Neural progenitor cell (in vitro differentiated cells): ENCODE measurements around the gene HNRNPAB. TPM values are rescaled to one million over a fixed set of nuclear protein-coding genes. Genes with fewer than 3 reads are reported as not detected.

Experiments used
- DNase-seq: peaks from one replicate; pipeline ENCODE4 v3.0.0-alpha.2; 2016; ENCODE audit warnings: low spot score
- H2AFZ ChIP-seq: fragments of 200-600 bp; sonication (generic); replicated peaks from 2 replicates; pipeline ENCODE4 v1.6.1; 2016; ENCODE audit warnings: antibody characterized with exemption
- H3F3A ChIP-seq: fragments of 200-600 bp; sonication (generic); 2 replicates; pipeline ENCODE4 v1.6.1; 2016; ENCODE audit warnings: antibody characterized with exemption, low read depth
- H3K27ac ChIP-seq: fragments of 200-600 bp; sonication (generic); 2 replicates; pipeline ENCODE4 v1.5.1; 2016; ENCODE audit warnings: mild to moderate bottlenecking
- H3K27me3 ChIP-seq: fragments of 200-600 bp; sonication (generic); 2 replicates; pipeline ENCODE4 v1.6.1; 2016; ENCODE audit warnings: mild to moderate bottlenecking, moderate library complexity
- H3K36me3 ChIP-seq: fragments of 200-600 bp; sonication (generic); 2 replicates; pipeline ENCODE4 v1.5.1; 2016
- H3K4me1 ChIP-seq: fragments of 200-600 bp; sonication (generic); 2 replicates; pipeline ENCODE4 v1.6.1; 2016; ENCODE audit warnings: mixed run types
- H3K4me2 ChIP-seq: fragments of 200-600 bp; sonication (generic); 2 replicates; pipeline ENCODE4 v1.6.1; 2016
- H3K4me3 ChIP-seq: fragments of 200-600 bp; sonication (generic); 2 replicates; pipeline ENCODE4 v1.5.1; 2016
- H3K79me2 ChIP-seq: fragments of 200-600 bp; sonication (generic); 2 replicates; pipeline ENCODE4 v1.6.1; 2016; ENCODE audit warnings: low read depth
- H3K9ac ChIP-seq: fragments of 200-600 bp; sonication (generic); 2 replicates; pipeline ENCODE4 v1.6.1; 2016
- H3K9me3 ChIP-seq: fragments of 200-600 bp; sonication (generic); 2 replicates; pipeline ENCODE4 v1.5.1; 2016; ENCODE audit warnings: low read depth
- H4K20me1 ChIP-seq: fragments of 200-600 bp; sonication (generic); 2 replicates; pipeline ENCODE4 v1.6.1; 2016; ENCODE audit warnings: low read depth
- H3K27ac Mint-ChIP-seq: 3 replicates; pipeline ENCODE4 v1.8.0; 2021; ENCODE audit warnings: mixed read lengths
- H3K27me3 Mint-ChIP-seq: 2 replicates; pipeline ENCODE4 v1.8.0; 2022; ENCODE audit warnings: low read depth, mild to moderate bottlenecking, inconsistent platforms, moderate library complexity, mixed read lengths; ENCODE audit not compliant: insufficient read depth
- H3K36me3 Mint-ChIP-seq: 3 replicates; pipeline ENCODE4 v1.8.0; 2021; ENCODE audit warnings: mixed read lengths
- H3K4me1 Mint-ChIP-seq: 3 replicates; pipeline ENCODE4 v1.8.0; 2021; ENCODE audit warnings: mixed read lengths
- H3K4me3 Mint-ChIP-seq: 3 replicates; pipeline ENCODE4 v1.8.0; 2021; ENCODE audit warnings: mild to moderate bottlenecking, moderate library complexity, mixed read lengths
- H3K9me3 Mint-ChIP-seq: 3 replicates; pipeline ENCODE4 v1.8.0; 2020; ENCODE audit warnings: mixed read lengths
- EZH2 ChIP-seq: fragments of 200-600 bp; sonication (generic); IDR thresholded peaks from 2 replicates; pipeline ENCODE4 v1.6.1; 2017; ENCODE audit warnings: antibody characterized with exemption, mild to moderate bottlenecking, moderate library complexity
- EZH2phosphoT487 ChIP-seq: fragments of 200-600 bp; sonication (generic); IDR thresholded peaks from 2 replicates; pipeline ENCODE4 v1.6.1; 2017; ENCODE audit warnings: antibody characterized with exemption
- total RNA-seq: library from RNA; depleted of rRNA; stranded (reverse); fragments of >200 nt; gene quantifications from 2 replicates; pipeline ENCODE4 v1.2.3, GENCODE V29; 2015; ENCODE audit warnings: low replicate concordance
- TF ChIP-seq, protein P1 (sequence below): fragments of 200-600 bp; sonication (generic); IDR thresholded peaks from 2 replicates; pipeline ENCODE4 v1.5.1; 2017; ENCODE audit warnings: antibody characterized with exemption, mild to moderate bottlenecking

HNRNPAB gene
- total RNA-seq, 1 donor from 2014 or later, result 195 TPM

- Histone ChIP-seq H3K36me3 (no peaks in the 10 kb centered on the region), H3K9me3 (no peaks in the 10 kb centered on the region), H3K79me2 (no peaks in the 10 kb centered on the region), H3K27ac (no peak overlapping the region), H3K4me2 (no peak overlapping the region), H3K4me3 (no peak overlapping the region), H2AFZ (no peak overlapping the region), H4K20me1 (no peaks in the 10 kb centered on the region), H3K9ac (no peak overlapping the region), H3F3A (peaks cover 17% of the 10 kb centered on the region), H3K4me1 (peaks cover 14% of the 10 kb centered on the region), H3K27me3 (no peaks in the 10 kb centered on the region)
- Mint-ChIP-seq H3K27me3 (peaks cover 10% of the 10 kb centered on the region), H3K27ac (peak overlapping the region; percentile 67), H3K4me3 (peak overlapping the region; percentile 38), H3K36me3 (no peaks in the 10 kb centered on the region), H3K9me3 (peaks cover 11% of the 10 kb centered on the region), H3K4me1 (peaks cover 29% of the 10 kb centered on the region)
- TF ChIP-seq, protein P1, sequence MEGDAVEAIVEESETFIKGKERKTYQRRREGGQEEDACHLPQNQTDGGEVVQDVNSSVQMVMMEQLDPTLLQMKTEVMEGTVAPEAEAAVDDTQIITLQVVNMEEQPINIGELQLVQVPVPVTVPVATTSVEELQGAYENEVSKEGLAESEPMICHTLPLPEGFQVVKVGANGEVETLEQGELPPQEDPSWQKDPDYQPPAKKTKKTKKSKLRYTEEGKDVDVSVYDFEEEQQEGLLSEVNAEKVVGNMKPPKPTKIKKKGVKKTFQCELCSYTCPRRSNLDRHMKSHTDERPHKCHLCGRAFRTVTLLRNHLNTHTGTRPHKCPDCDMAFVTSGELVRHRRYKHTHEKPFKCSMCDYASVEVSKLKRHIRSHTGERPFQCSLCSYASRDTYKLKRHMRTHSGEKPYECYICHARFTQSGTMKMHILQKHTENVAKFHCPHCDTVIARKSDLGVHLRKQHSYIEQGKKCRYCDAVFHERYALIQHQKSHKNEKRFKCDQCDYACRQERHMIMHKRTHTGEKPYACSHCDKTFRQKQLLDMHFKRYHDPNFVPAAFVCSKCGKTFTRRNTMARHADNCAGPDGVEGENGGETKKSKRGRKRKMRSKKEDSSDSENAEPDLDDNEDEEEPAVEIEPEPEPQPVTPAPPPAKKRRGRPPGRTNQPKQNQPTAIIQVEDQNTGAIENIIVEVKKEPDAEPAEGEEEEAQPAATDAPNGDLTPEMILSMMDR, result no peak
- no peak for TF ChIP-seq EZH2
- TF ChIP-seq EZH2phosphoT487, result no peak
- DNase-seq, result no peak
These were observed 11.0 kb upstream of the HNRNPAB start for GRCh38 chr5:178193251-178193809.

GRCh38 chr5:178194026-178194425, 10.3 kb upstream of the HNRNPAB start:
- no peaks in the 10 kb centered on the region for H4K20me1 ChIP-seq
- H3K4me1 Mint-ChIP-seq, result peaks cover 28% of the 10 kb centered on the region
- no peaks in the 10 kb centered on the region for H3K79me2 ChIP-seq
- H3K9ac ChIP-seq, result no peak overlapping the region
- H3K9me3 Mint-ChIP-seq, result peaks cover 11% of the 10 kb centered on the region
- no peak overlapping the region for H3K4me2 ChIP-seq
- H3K9me3 ChIP-seq, result no peaks in the 10 kb centered on the region
- H3K4me1 ChIP-seq, result peaks cover 14% of the 10 kb centered on the region
- H3K4me3 Mint-ChIP-seq, result no peak overlapping the region
- H2AFZ ChIP-seq, result no peak overlapping the region
- peaks cover 17% of the 10 kb centered on the region for H3F3A ChIP-seq
- H3K27me3 ChIP-seq, result no peaks in the 10 kb centered on the region
- DNase-seq, result no peak
- peaks cover 12% of the 10 kb centered on the region for H3K27me3 Mint-ChIP-seq
- no peak overlapping the region for H3K27ac Mint-ChIP-seq
- TF ChIP-seq EZH2phosphoT487, result no peak
- TF ChIP-seq, protein P1, result no peak
- no peak for TF ChIP-seq EZH2
- H3K27ac ChIP-seq, result no peak overlapping the region
- no peak overlapping the region for H3K4me3 ChIP-seq
- H3K36me3 Mint-ChIP-seq, result no peaks in the 10 kb centered on the region
- H3K36me3 ChIP-seq, result no peaks in the 10 kb centered on the region

DNA sequence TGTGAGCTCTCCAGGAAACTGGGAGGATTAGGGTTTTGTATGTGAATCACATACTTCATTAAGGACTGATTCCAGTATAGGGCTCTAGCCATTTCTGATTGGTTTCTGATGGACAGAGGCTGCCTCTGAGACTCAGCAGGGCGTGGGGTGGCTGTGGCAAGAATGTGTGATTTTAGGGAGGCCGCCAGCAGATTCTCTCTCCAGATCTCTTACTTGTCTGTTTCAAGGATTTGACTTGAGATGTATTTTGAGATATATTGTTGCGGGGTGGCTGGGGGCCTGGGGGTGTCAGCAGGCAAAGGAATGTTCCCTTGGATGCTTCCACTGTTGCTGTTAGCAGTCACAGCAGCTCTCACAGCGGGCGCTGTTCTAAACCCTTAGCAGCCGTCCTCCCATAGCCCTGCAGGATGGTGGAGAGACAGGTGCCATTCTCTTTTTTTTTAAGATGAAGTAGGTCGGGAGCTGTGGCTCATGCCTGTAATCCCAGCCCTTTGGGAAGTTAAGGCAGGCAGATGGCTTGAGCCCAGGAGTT, 8.0 kb upstream of the HNRNPAB start:
- peaks cover 17% of the 10 kb centered on the region for H3F3A ChIP-seq
- peaks cover 11% of the 10 kb centered on the region for H3K9me3 Mint-ChIP-seq

More for the DNA sequence above, 8.0 kb upstream of the HNRNPAB start:
- peak overlapping the region; percentile 96 for H3K27ac Mint-ChIP-seq
- Histone ChIP-seq H3K4me1 (peaks cover 14% of the 10 kb centered on the region), H3K4me2 (peak overlapping the region; percentile 63), H3K36me3 (no peaks in the 10 kb centered on the region), H3K9ac (no peak overlapping the region), H4K20me1 (no peaks in the 10 kb centered on the region), H3K4me3 (peak overlapping the region; percentile 9), H3K9me3 (no peaks in the 10 kb centered on the region), H3K27ac (peak overlapping the region; percentile 62), H2AFZ (peak overlapping the region; percentile 31), H3K79me2 (no peaks in the 10 kb centered on the region), H3K27me3 (no peaks in the 10 kb centered on the region)
- peak; percentile 70 for DNase-seq
- H3K4me1 Mint-ChIP-seq, result peaks cover 35% of the 10 kb centered on the region
- H3K36me3 Mint-ChIP-seq, result no peaks in the 10 kb centered on the region
- H3K4me3 Mint-ChIP-seq, result peak overlapping the region; percentile 72
- H3K27me3 Mint-ChIP-seq, result peaks cover 13% of the 10 kb centered on the region
- no peak for TF ChIP-seq EZH2phosphoT487
- no peak for TF ChIP-seq EZH2
- TF ChIP-seq, protein P1, result no peak
